Fibroblast of villous mesenchyme (primary cell): ENCODE data around the gene PIP4K2A. TPM values are rescaled to one million over a fixed set of nuclear protein-coding genes. Genes with fewer than 3 reads are reported as not detected.
"Not testable (repeated sequence)": the region's sequence is repeated elsewhere in the genome, so short reads cannot be mapped to it uniquely, and the experiment has no call there.

Experiments used
- DNase-seq: peaks from one replicate; pipeline ENCODE4 v3.0.0-alpha.2; 2010; ENCODE audit warnings: low read depth
- H3K4me3 ChIP-seq: 2 replicates; pipeline ENCODE4 v1.5.1; 2011; ENCODE audit warnings: low read depth, mild to moderate bottlenecking, low read length
- total RNA-seq: library from RNA; depleted of rRNA; stranded (reverse); fragments of >200 nt; gene quantifications from 2 replicates; pipeline ENCODE4 v1.2.3, GENCODE V29; 2012
- TF ChIP-seq, protein P1 (sequence below): IDR thresholded peaks from 2 replicates; pipeline ENCODE4 v1.5.1; 2012; ENCODE audit warnings: low read depth, mild to moderate bottlenecking, low read length; ENCODE audit not compliant: insufficient read depth

PIP4K2A gene
- total RNA-seq, 1 donor, result 35.8 TPM

DNA sequence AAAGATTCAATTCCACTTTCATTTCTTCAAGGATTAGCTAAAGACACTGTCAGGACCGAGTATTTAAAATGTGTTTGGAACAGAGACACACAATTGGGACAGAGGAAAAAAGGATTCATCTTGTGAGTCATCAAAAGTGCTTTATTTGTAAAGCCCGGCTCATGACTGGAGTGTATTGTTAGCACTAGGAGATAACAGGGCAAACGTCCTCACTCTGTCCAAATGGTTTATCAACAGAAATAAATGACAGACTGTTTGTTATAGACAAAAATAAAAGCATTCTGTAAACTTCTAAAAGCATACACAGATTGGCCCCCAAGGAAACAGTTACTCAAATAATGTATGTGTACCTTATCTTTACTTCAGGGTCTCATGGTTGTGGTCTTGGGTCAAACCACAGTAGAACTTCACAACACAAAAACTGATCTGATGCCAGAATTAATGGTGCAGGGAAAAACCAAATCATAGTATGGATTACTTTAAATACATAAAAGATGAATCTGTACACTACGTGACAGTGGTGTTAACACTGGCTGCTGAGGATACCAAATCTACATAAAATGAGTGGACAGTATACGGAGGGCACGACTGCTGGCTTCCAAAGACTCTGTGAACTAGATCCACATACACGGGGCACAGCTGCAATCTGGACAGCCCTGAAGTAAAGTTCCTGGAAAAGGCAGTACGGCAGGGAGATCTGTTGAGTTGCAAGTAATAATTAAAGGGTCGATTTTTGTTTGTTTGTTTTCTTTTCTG lies 179.4 kb downstream of the PIP4K2A start:
- peak; percentile 51 for DNase-seq
- TF ChIP-seq, protein P1, sequence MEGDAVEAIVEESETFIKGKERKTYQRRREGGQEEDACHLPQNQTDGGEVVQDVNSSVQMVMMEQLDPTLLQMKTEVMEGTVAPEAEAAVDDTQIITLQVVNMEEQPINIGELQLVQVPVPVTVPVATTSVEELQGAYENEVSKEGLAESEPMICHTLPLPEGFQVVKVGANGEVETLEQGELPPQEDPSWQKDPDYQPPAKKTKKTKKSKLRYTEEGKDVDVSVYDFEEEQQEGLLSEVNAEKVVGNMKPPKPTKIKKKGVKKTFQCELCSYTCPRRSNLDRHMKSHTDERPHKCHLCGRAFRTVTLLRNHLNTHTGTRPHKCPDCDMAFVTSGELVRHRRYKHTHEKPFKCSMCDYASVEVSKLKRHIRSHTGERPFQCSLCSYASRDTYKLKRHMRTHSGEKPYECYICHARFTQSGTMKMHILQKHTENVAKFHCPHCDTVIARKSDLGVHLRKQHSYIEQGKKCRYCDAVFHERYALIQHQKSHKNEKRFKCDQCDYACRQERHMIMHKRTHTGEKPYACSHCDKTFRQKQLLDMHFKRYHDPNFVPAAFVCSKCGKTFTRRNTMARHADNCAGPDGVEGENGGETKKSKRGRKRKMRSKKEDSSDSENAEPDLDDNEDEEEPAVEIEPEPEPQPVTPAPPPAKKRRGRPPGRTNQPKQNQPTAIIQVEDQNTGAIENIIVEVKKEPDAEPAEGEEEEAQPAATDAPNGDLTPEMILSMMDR, result no peak
- no peak overlapping the region for H3K4me3 ChIP-seq

DNA sequence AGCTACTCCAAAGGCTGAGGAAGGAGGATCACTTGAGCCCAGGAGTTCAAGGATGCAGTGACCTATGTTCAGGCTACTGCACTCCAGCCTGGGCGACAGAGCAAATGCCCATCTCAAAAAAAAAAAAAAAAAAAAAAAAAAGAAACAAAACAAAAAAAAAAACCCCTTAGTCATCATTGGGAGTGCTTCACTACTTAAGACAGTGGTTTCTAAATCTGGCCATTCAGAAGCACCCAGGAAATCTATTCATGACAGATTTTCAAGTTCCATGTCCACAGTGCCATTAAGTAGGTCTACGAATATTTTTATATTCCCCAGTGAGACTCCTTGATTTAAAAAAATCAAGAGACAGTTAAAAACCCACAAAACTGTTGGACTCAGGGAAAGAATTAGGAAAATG lies 182.9 kb downstream of the PIP4K2A start:
- DNase-seq, result no peak
- TF ChIP-seq, protein P1, result no peak
- no peak overlapping the region for H3K4me3 ChIP-seq

DNA sequence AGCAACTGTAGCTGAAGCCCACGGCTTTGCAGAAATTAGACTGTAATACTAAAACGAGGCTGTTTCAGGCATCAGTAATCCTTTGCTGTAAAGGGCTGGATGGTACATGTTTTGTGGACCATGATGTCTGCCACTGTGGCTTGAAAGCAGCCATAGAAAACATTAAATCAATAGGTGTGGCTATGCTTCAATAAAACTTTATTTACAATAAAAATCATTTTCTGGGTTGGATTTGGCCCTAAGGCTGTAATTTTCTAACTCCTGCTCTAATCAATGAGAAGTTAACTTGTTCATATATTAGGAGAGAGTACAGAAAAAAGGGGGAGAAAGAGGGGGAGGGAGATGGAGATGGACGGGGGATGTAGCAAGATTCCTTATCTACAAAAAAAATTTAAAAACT lies 183.4 kb downstream of the PIP4K2A start:
- H3K4me3 ChIP-seq, result no peak overlapping the region
- TF ChIP-seq, protein P1, result no peak
- no peak for DNase-seq

DNA sequence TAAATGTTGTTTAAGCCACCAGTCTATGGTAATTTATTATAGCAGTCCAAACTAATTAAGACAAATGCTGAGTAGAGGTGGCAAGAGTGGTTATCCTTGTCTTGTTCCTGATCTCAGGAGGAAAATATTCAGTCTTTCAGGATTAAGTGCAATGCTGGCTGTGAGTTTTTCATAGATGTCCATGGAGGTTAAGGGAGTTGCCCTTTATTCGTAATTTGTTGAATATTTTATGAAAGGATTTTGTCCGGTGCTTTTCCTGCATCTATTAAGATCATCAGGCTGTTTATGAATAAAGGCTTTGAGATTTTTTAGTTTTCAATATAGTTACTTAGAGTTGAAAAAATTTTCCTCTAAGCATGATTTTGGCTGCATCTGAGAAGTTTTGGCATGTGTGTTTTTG lies 186.9 kb downstream of the PIP4K2A start:
- no peak for DNase-seq
- no peak overlapping the region for H3K4me3 ChIP-seq
- TF ChIP-seq, protein P1, result no peak

DNA sequence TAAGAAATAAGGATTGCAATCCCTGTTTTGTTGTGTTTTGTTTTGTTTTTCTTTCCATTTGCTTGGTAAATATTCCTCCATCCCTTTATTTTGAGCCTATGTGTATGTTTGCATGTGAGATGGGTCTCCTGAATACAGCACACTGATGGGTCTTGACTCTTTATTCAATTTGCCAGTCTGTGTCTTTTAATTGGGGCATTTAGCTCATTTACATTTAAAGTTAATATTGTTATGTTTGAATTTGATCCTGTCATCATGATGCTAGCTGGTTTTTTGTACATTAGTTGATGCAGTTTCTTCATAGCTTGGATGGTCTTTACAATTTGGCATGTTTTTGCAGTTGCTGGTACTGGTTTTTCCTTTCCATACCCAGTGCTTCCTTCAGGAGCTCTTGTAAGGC lies 190.0 kb downstream of the PIP4K2A start:
- H3K4me3 ChIP-seq, DNase-seq: not testable (repeated sequence)

DNA sequence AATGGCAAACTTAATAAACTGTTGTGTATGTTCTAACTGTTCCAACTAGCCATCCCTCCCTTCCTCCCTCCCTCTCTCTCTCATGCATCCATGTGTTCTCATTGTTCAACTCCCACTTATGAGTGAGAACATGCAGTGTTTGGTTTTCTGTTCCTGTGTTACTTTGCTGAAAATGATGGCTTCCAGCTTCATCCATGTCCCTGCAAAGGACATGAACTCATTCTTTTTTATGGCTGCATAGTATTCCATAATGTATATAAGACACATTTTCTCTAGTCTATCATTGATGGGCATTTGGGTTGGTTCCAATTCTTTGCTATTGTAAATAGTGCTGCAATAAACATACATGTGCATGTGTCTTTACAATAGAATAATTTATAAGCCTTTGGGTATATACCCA lies 193.7 kb downstream of the PIP4K2A start:
- not testable (repeated sequence) for H3K4me3 ChIP-seq, DNase-seq

DNA sequence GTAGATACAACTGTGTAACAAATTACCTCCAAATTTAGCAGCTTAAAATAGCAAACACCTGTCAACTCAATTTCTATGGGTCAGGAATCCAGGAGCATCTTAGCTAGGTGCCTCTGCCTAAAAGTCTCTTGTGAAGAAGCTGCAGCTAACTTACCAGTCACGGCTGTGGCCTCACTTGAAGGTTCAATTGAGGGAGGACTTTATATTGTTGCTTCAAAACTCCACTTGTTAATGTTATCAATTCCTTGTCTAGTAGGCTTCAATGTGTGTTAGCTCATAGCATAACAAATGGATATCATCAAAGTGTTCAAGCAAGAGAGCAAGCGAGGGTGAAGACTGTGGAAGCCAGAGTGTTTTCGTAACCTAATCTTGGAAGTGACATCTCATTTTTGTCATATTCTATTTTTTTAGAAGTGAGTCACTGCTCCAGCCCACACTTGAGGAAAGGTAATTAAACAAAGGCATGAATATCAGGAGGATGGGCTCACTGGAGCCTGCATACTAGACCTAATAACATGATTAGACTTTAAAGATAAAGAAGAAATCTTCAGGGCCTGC lies 196.1 kb downstream of the PIP4K2A start:
- TF ChIP-seq, protein P1, result no peak
- DNase-seq, result no peak

DNA sequence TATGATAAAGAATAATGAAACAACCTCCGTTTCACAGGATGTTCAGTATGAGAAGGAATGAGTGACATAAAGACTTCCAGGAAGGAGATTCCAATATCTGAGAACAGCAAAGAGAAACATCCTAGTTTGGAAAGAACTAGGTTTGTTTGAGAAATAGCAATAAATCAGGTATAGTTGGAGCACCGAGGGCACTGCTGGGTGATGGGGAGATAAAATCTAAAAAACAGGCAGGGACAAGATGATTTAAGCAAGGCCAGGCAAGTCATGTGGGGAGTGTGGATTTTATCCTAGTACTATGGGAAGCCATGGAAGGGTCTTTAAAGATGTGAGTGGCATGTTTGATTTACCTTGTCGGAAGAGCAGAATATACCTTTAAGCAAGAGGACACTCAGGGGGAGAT lies 199.4 kb downstream of the PIP4K2A start:
- DNase-seq, result no peak

More for the DNA sequence above, 196.1 kb downstream of the PIP4K2A start:
- H3K4me3 ChIP-seq, result no peak overlapping the region

DNA sequence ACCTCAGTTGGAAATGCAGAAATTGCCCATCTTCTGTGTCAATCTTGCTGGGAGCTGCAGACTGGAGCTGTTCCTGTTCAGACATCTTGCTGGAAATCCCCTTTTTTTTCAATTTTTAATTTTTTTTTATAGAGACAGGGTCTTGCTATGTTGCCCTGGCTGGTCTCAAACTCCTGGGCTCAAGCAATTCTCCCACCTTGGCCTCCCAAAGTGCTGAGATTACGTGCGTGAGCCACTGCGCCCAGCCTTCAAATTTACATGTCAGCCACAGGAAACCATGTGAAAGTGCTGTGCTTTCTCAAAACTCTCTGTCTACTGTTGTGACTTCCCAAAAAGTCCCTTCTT lies 200.0 kb downstream of the PIP4K2A start:
- not testable (repeated sequence) for H3K4me3 ChIP-seq, DNase-seq

More for the DNA sequence above, 199.4 kb downstream of the PIP4K2A start:
- TF ChIP-seq, protein P1, result no peak
- H3K4me3 ChIP-seq, result no peak overlapping the region

DNA sequence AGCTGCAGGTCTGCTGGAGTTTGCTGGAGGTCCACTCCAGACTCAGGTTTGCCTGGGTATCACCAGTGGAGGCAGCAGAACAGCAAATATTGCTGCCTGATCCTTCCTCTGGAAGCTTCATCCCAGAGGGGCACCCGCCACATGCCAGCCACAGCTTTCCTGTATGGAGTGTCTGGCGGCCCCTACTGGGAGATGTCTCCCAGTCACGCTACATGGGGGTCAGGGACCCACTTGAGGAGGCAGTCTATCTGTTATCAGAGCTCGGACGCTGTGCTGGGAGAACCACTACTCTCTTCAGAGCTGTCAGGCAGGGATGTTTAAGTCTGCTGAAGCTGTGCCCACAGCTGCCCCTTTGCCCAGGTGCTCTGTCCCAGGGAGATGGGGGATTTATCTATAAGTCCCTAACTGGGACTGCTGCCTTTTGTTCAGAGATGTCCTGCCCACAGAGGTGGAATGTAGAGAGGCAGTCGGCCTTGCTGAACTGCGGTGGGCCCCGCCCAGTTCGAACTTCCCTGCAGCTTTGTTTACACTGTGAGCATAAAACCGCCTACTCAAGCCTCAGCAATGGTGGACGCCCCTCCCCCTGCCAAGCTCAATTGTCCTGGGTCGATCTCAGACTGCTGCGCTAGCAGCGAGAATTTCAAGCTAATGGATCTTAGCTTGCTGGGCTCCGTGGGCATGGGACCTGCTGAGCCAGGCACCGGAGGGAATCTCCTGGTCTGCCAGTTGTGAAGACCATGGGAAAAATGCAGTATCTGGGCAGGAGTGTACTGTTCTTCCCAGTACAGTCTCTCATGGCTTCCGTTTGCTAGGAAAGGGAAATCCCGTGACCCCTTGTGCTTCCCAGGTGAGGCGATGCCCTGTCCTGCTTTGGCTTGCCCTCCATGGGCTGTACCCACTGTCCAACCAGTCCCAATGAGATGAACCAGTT lies 200.6 kb downstream of the PIP4K2A start:
- DNase-seq, result peak; percentile 41

More for the DNA sequence above, 200.6 kb downstream of the PIP4K2A start:
- H3K4me3 ChIP-seq, result peak overlapping the region; percentile 30
